Breast epithelium (tissue), 4 donors: Measurements from ENCODE around the gene SUMF1. TPM values are rescaled to one million over a fixed set of nuclear protein-coding genes. Genes with fewer than 3 reads are reported as not detected.

ENCODE experiments used
- DNase-seq, 2 donors: peaks; one replicate each; pipeline ENCODE4 v3.0.0-alpha.2; 2019; ENCODE audit warnings: low spot score in 2 of 2
- H3K27ac ChIP-seq, 2 donors: fragments of 200-600 bp; sonication (generic) in 1 of 2; one replicate each; pipeline ENCODE4 v1.5.1; 2016 to 2019; ENCODE audit warnings: mild to moderate bottlenecking in 1 of 2
- H3K27me3 ChIP-seq, 2 donors: fragments of 200-600 bp; sonication (generic) in 1 of 2; one replicate each; pipeline versions ENCODE4 v1.5.1 to v1.6.0; 2017 to 2019; ENCODE audit warnings: control low read depth in 1 of 2, mild to moderate bottlenecking in 1 of 2
- H3K36me3 ChIP-seq: fragments of 200-600 bp; one replicate; pipeline ENCODE4 v1.5.1; 2019
- H3K4me1 ChIP-seq, 2 donors: fragments of 200-600 bp; sonication (generic); one replicate each; pipeline ENCODE4 v1.5.1; 2016 to 2019; ENCODE audit warnings: control low read depth in 1 of 2
- H3K4me3 ChIP-seq, 3 donors: fragments of 200-600 bp; sonication (generic); 1 replicate in 2 of 3; 2 replicates in 1 of 3; pipeline ENCODE4 v1.5.1; 2016 to 2019; ENCODE audit warnings: mild to moderate bottlenecking in 3 of 3, moderate library complexity in 2 of 3
- H3K9me3 ChIP-seq, 2 donors: fragments of 200-600 bp; sonication (generic) in 1 of 2; one replicate each; pipeline ENCODE4 v1.5.1; 2016 to 2019; ENCODE audit warnings: control low read depth in 1 of 2
- POLR2A ChIP-seq: fragments of 450-650 bp; IDR thresholded peaks from one replicate; pipeline ENCODE4 v1.6.1; 2016; ENCODE audit warnings: antibody characterized with exemption, mild to moderate bottlenecking, moderate library complexity
- POLR2AphosphoS5 ChIP-seq, 3 donors: sonication (generic); formaldehyde crosslinking; IDR thresholded peaks; one replicate each; pipeline ENCODE4 v1.6.1; 2017; ENCODE audit warnings: antibody characterized with exemption in 3 of 3
- intact Hi-C: fragments of 100-400 bp; cut with DNase I; formaldehyde crosslinking; loops from one replicate; pipeline ENCODE4 v1.15.1; 2023; ENCODE audit warnings: low total_unique reads
- total RNA-seq, 3 donors: library from RNA; depleted of rRNA; stranded (reverse); fragments of >200 nt; gene quantifications; one replicate each; pipeline ENCODE4 v1.1.0, GENCODE V29; 2016
- TF ChIP-seq, protein P1 (sequence below), 3 donors: fragments of 450-650 bp; IDR thresholded peaks; one replicate each; pipeline ENCODE4 v1.5.1; 2016 to 2017; ENCODE audit warnings: antibody characterized with exemption in 3 of 3, mild to moderate bottlenecking in 3 of 3, moderate library complexity in 3 of 3

The SUMF1 gene
- total RNA-seq, 3 donors from 2014 or later, result 84.2 to 87.1 (median 84.9) TPM

GRCh38 chr3:4493941-4494894 is 27.1 kb upstream of the SUMF1 start:
- H3K36me3 ChIP-seq, result no peaks in the 10 kb centered on the region
- no peak for TF ChIP-seq POLR2A
- H3K4me1 ChIP-seq, result peaks cover 0 to 3% of the 10 kb centered on the region in 2 donors
- H3K9me3 ChIP-seq, result no peaks in the 10 kb centered on the region
- intact Hi-C loops, result no loop called here
- H3K27me3 ChIP-seq, result no peaks in the 10 kb centered on the region
- H3K4me3 ChIP-seq, result peak overlapping the region; percentile 74 to 93 (median 86)
- DNase-seq, result peak in 1 of 2 donors; percentile 35
- H3K27ac ChIP-seq, result peak overlapping the region; percentile 52 to 86

GRCh38 chr3:4493014-4493940 is 26.2 kb upstream of the SUMF1 start, which contains the start of gene ITPR1:
Gene ITPR1, plus strand, starts transcription at chr3:4493348. Its CDS starts 23,144 bp downstream, at chr3:4516492.
- Histone ChIP-seq H3K27ac (peak within 1 kb of the TSS; percentile 84 to 86), H3K9me3 (no peaks in the 10 kb centered on the region), H3K27me3 (no peaks in the 10 kb centered on the region), H3K36me3 (no peaks in the 10 kb centered on the region), H3K4me3 (peak within 1 kb of the TSS; percentile 74 to 93 (median 86)), H3K4me1 (peaks cover 0 to 3% of the 10 kb centered on the region in 2 donors)
- peak; percentile 98 to 100 for DNase-seq
- intact Hi-C loops, result no loop called here
- TF ChIP-seq, protein P1, sequence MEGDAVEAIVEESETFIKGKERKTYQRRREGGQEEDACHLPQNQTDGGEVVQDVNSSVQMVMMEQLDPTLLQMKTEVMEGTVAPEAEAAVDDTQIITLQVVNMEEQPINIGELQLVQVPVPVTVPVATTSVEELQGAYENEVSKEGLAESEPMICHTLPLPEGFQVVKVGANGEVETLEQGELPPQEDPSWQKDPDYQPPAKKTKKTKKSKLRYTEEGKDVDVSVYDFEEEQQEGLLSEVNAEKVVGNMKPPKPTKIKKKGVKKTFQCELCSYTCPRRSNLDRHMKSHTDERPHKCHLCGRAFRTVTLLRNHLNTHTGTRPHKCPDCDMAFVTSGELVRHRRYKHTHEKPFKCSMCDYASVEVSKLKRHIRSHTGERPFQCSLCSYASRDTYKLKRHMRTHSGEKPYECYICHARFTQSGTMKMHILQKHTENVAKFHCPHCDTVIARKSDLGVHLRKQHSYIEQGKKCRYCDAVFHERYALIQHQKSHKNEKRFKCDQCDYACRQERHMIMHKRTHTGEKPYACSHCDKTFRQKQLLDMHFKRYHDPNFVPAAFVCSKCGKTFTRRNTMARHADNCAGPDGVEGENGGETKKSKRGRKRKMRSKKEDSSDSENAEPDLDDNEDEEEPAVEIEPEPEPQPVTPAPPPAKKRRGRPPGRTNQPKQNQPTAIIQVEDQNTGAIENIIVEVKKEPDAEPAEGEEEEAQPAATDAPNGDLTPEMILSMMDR (IDR thresholded peaks at IDR 0.05), result peak in 1 of 3 donors; percentile 15
- TF ChIP-seq POLR2AphosphoS5 (IDR thresholded peaks at IDR 0.05), result peak; percentile 97 to 98 (median 97)
- TF ChIP-seq POLR2A, result peak; percentile 97

GRCh38 chr3:4492208-4493013 is 25.3 kb upstream of the SUMF1 start:
- no peaks in the 10 kb centered on the region for H3K9me3 ChIP-seq
- intact Hi-C loops, result no loop called here
- TF ChIP-seq POLR2AphosphoS5 (IDR thresholded peaks at IDR 0.05) (no peak), POLR2A (no peak)
- TF ChIP-seq, protein P1 (IDR thresholded peaks at IDR 0.05), result no peak
- H3K27ac ChIP-seq, result peak overlapping the region; percentile 84 to 86
- H3K4me1 ChIP-seq, result peaks cover 0 to 3% of the 10 kb centered on the region in 2 donors
- peak; percentile 55 to 63 for DNase-seq
- no peaks in the 10 kb centered on the region for H3K36me3 ChIP-seq
- no peaks in the 10 kb centered on the region for H3K27me3 ChIP-seq
- H3K4me3 ChIP-seq, result peak overlapping the region; percentile 74 to 93 (median 86)

DNA sequence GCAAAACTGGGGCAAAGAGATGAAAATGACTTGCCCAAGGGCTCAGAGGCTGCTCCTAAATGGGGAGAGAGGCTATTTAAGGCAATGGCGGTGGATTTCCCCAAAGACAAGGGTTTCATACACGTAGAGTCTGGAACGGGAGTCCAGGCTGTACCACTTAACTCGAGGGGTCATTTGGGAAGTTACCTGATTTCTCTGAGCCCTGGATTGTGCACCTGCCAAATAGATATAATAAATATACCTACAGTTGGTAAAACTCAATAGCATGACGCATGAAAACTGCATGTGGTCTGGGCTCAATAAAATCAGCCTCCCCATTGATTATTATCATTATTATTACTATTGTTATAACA is 24.8 kb upstream of the SUMF1 start:
- Histone ChIP-seq H3K4me3 (peak overlapping the region; percentile 74 to 93 (median 86)), H3K27me3 (no peaks in the 10 kb centered on the region), H3K27ac (peak overlapping the region in 1 of 2 donors; percentile 86), H3K9me3 (no peaks in the 10 kb centered on the region), H3K4me1 (peaks cover 0 to 3% of the 10 kb centered on the region in 2 donors), H3K36me3 (no peaks in the 10 kb centered on the region)
- TF ChIP-seq, protein P1 (IDR thresholded peaks at IDR 0.05), result no peak
- TF ChIP-seq POLR2AphosphoS5 (IDR thresholded peaks at IDR 0.05) (no peak), POLR2A (no peak)
- DNase-seq, result no peak
- intact Hi-C loops, result no loop called here

DNA sequence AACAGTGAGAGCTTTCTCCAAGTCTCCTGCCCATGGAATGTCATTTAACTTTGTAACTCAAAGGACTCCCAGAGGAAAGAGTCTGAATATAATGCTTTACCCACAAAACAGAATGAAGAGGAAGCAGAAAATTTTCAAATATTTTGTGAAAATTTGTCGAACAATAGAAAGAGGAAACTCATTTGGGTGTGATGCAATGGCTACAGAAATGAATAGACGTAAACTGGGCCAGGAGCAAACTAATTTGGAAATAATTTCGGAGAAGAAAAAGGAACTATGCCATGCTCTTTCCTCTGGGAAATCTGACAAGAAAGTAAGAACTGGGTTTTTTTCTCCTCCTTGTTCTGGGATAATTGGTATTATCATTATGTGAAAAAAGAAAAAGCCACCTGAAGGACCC is 11.2 kb upstream of the SUMF1 start:
- Histone ChIP-seq H3K27me3 (no peaks in the 10 kb centered on the region), H3K36me3 (no peaks in the 10 kb centered on the region), H3K4me3 (no peak overlapping the region), H3K27ac (no peak overlapping the region), H3K4me1 (no peaks in the 10 kb centered on the region), H3K9me3 (no peaks in the 10 kb centered on the region)
- no peak for DNase-seq
- TF ChIP-seq POLR2AphosphoS5 (IDR thresholded peaks at IDR 0.05) (no peak), POLR2A (no peak)
- TF ChIP-seq, protein P1 (IDR thresholded peaks at IDR 0.05), result no peak
- intact Hi-C loops, result no loop called here
